SKM-1 treated with dmso at 0.1 percent for 144 hours (cell line): ENCODE results near the gene ZNF550.

Experiments used
- DNase-seq: peaks from one replicate; lab custom pipeline; 2025; ENCODE audit not compliant: unreplicated experiment; lab: John Stamatoyannopoulos, UW

ZNF550 gene

GRCh38 chr19:57559404-57560025 lies at the start of gene ZNF550:
ZNF550 (minus strand) TSS chr19:57559863; CDS start chr19:57559682, 181 bp downstream.
- peak; percentile 43 for DNase-seq

GRCh38 chr19:57606931-57607330 lies 47.3 kb upstream of the ZNF550 start:
- DNase-seq: no peak

GRCh38 chr19:57599761-57600383 lies 40.2 kb upstream of the ZNF550 start, which contains the start of gene ZNF530:
ZNF530 (plus strand) TSS chr19:57599885; CDS start chr19:57604346, 4,461 bp downstream.
- peak; percentile 60 for DNase-seq

- DNase-seq: no peak
Observed at GRCh38 chr19:57599377-57599760, 39.7 kb upstream of the ZNF550 start.

- DNase-seq: no peak
Observed at GRCh38 chr19:57587529-57587928, 27.9 kb upstream of the ZNF550 start.

- peak; percentile 40 for DNase-seq
Observed at GRCh38 chr19:57583521-57584416, 24.1 kb upstream of the ZNF550 start, which contains the start of gene ZIK1. ZIK1 (plus strand) TSS chr19:57584145; CDS start chr19:57584357, 212 bp downstream.

GRCh38 chr19:57583104-57583520 lies 23.4 kb upstream of the ZNF550 start:
- no peak for DNase-seq

GRCh38 chr19:57578487-57579205 lies 19.0 kb upstream of the ZNF550 start, which contains the start of gene ZNF416:
ZNF416 (minus strand) TSS chr19:57578911; CDS start chr19:57578704, 207 bp downstream.
- peak; percentile 86 for DNase-seq

GRCh38 chr19:57576661-57577060 lies 17.0 kb upstream of the ZNF550 start:
- no peak for DNase-seq

- no peak for DNase-seq
Observed at GRCh38 chr19:57572415-57572947, 12.8 kb upstream of the ZNF550 start.

GRCh38 chr19:57570707-57571106 lies 11.0 kb upstream of the ZNF550 start:
- DNase-seq: no peak

GRCh38 chr19:57566396-57567265 lies 7.0 kb upstream of the ZNF550 start:
- DNase-seq: no peak

GRCh38 chr19:57563547-57563946 lies 3.9 kb upstream of the ZNF550 start:
- no peak for DNase-seq

GRCh38 chr19:57560049-57560491 lies 407 bp upstream of the ZNF550 start:
- no peak for DNase-seq

GRCh38 chr19:57559008-57559403 lies 657 bp downstream of the ZNF550 start:
- no peak for DNase-seq

- no peak for DNase-seq
Observed at GRCh38 chr19:57558525-57558924, 1.1 kb downstream of the ZNF550 start.

- no peak for DNase-seq
Observed at GRCh38 chr19:57557659-57558058, 2.0 kb downstream of the ZNF550 start.

- no peak for DNase-seq
Observed at GRCh38 chr19:57552432-57552831, 7.2 kb downstream of the ZNF550 start.

GRCh38 chr19:57546513-57546912 lies 13.2 kb downstream of the ZNF550 start:
- DNase-seq: no peak
